ENCODE data around the gene PLXNA4. TPM values are rescaled to one million over a fixed set of nuclear protein-coding genes. Genes with fewer than 3 reads are reported as not detected.

PLXNA4 gene
- polyA plus RNA-seq, 1 experiment: 0.22 TPM

DNA sequence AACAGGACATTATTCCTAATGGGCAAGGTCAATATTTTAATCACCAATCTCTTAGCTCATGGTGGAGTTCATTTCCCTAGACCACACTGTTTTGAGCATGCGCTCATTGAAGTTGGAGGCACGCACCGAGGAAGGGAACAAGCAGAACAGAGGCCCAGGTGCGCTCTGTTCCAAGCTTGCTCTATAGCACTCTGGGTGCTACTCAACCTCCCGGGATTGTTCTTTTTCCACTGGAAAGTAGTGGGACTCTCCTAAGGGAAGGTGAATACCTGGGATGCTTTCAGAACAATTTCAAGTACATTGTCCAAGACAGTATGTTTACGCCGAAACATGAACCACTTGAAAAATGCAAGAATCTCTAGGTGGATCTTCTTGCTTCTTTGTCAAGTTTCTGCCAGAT, 16.2 kb downstream of the PLXNA4 start:
- no peak overlapping the region for H3K4me3 ChIP-seq (ENCODE audit: low read depth, low read length)
- TF ChIP-seq, protein P1, sequence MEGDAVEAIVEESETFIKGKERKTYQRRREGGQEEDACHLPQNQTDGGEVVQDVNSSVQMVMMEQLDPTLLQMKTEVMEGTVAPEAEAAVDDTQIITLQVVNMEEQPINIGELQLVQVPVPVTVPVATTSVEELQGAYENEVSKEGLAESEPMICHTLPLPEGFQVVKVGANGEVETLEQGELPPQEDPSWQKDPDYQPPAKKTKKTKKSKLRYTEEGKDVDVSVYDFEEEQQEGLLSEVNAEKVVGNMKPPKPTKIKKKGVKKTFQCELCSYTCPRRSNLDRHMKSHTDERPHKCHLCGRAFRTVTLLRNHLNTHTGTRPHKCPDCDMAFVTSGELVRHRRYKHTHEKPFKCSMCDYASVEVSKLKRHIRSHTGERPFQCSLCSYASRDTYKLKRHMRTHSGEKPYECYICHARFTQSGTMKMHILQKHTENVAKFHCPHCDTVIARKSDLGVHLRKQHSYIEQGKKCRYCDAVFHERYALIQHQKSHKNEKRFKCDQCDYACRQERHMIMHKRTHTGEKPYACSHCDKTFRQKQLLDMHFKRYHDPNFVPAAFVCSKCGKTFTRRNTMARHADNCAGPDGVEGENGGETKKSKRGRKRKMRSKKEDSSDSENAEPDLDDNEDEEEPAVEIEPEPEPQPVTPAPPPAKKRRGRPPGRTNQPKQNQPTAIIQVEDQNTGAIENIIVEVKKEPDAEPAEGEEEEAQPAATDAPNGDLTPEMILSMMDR (IDR thresholded peaks at IDR 0.05; ENCODE audit: insufficient read depth, low read depth, low read length): no peak
- no peak for DNase-seq (ENCODE audit: low read depth)
- ChIA-PET CTCF (interaction anchor here (1.0 kb wide), 1 partner anchor 21 kb away, joined by 4 read pairs; no protein-coding TSS in a partner anchor), POLR2A (no interaction called here)
- H3K27me3 ChIP-seq (ENCODE audit: control insufficient read depth, insufficient read depth, low read length): no peaks in the 10 kb centered on the region
- no peaks in the 10 kb centered on the region for H3K36me3 ChIP-seq (ENCODE audit: control insufficient read depth, insufficient read depth, low read length)

- TF ChIP-seq, protein P1 (IDR thresholded peaks at IDR 0.05; ENCODE audit: insufficient read depth, low read depth, low read length): no peak
- DNase-seq (ENCODE audit: low read depth): no peak
- ChIA-PET POLR2A (no interaction called here), CTCF (no interaction called here)
- Histone ChIP-seq H3K27me3 (ENCODE audit: control insufficient read depth, insufficient read depth, low read length) (no peaks in the 10 kb centered on the region), H3K36me3 (ENCODE audit: control insufficient read depth, insufficient read depth, low read length) (no peaks in the 10 kb centered on the region), H3K4me3 (ENCODE audit: low read depth, low read length) (no peak overlapping the region)
Measured at GRCh38 chr7:132558815-132559214, 17.5 kb downstream of the PLXNA4 start.

DNA sequence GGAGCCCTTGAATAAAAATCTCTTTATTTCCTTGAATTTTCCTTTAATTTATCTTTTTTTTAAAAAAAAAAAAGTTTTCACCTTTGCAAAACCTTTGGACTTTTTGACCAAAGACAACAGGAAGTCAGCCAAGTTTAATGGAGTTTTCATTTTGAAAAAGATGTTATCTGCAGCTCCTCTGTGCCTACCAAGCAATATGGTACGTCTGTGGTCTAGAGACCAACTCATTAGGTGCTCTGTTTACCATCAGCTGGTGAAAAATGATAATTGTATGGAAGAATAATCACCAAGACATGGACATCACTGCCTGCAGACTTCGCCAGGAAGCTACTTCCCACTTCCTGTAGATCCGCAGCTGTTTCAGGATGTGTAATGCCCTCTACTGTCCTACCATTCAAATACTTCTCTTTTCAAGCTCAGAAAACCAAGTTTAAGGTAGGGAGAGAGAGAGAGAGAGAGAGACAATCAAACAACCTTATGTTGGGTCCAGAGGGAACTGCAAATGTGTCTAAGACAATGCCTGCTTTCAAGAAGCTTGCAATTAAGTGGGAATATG, 18.7 kb downstream of the PLXNA4 start:
- no peak for DNase-seq (ENCODE audit: low read depth)
- Histone ChIP-seq H3K36me3 (ENCODE audit: control insufficient read depth, insufficient read depth, low read length) (no peaks in the 10 kb centered on the region), H3K4me3 (ENCODE audit: low read depth, low read length) (no peak overlapping the region), H3K27me3 (ENCODE audit: control insufficient read depth, insufficient read depth, low read length) (no peaks in the 10 kb centered on the region)
- TF ChIP-seq, protein P1 (IDR thresholded peaks at IDR 0.05; ENCODE audit: insufficient read depth, low read depth, low read length): no peak
- ChIA-PET POLR2A (interaction anchor here (0.8 kb wide), 1 partner anchor 49 kb away, joined by 10 read pairs; no protein-coding TSS in a partner anchor), CTCF (interaction anchor here (0.7 kb wide), 1 partner anchor 102 kb away, joined by 4 read pairs; no protein-coding TSS in a partner anchor)

GRCh38 chr7:132554446-132554845, 21.8 kb downstream of the PLXNA4 start:
- Histone ChIP-seq H3K27me3 (ENCODE audit: control insufficient read depth, insufficient read depth, low read length) (no peaks in the 10 kb centered on the region), H3K36me3 (ENCODE audit: control insufficient read depth, insufficient read depth, low read length) (no peaks in the 10 kb centered on the region), H3K4me3 (ENCODE audit: low read depth, low read length) (no peak overlapping the region)
- DNase-seq (ENCODE audit: low read depth): no peak
- CTCF ChIA-PET: interaction anchor here (0.8 to 1.0 kb wide), 2 partner anchors 9 to 15 kb away, joined by 3 read pairs; no protein-coding TSS in a partner anchor
- POLR2A ChIA-PET: no interaction called here
- TF ChIP-seq, protein P1 (IDR thresholded peaks at IDR 0.05; ENCODE audit: insufficient read depth, low read depth, low read length): no peak

DNA sequence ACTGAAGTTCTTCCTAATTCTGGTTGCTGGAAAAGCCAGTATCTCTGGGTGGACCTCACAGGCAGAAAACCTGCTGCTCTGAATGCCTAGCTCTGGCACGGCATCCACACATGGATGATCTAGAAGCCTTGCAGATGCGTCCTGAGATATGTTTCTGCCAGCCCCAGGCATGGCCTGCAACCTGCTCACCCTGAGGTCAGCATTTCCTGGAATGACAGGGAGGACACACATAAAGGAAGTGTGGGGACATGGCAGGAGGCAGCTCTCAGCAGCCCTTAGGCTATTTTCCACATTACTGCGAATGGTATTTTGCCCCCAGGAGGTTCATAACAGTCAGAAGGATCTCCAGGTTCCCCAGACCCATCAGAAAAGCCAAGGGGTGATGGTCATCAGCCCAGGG, 23.2 kb downstream of the PLXNA4 start:
- Histone ChIP-seq H3K27me3 (ENCODE audit: control insufficient read depth, insufficient read depth, low read length) (no peaks in the 10 kb centered on the region), H3K4me3 (ENCODE audit: low read depth, low read length) (no peak overlapping the region), H3K36me3 (ENCODE audit: control insufficient read depth, insufficient read depth, low read length) (no peaks in the 10 kb centered on the region)
- TF ChIP-seq, protein P1 (IDR thresholded peaks at IDR 0.05; ENCODE audit: insufficient read depth, low read depth, low read length): no peak
- POLR2A ChIA-PET: no interaction called here
- no peak for DNase-seq (ENCODE audit: low read depth)
- CTCF ChIA-PET: interaction anchor here (1.5 kb wide), 1 partner anchor 27 kb away, joined by 4 read pairs; no protein-coding TSS in a partner anchor
